ENCODE data around the gene HSPA1A. TPM values are rescaled to one million over a fixed set of nuclear protein-coding genes. Genes with fewer than 3 reads are reported as not detected.
"Not testable (repeated sequence)": the region's sequence is repeated elsewhere in the genome, so short reads cannot be mapped to it uniquely, and the experiment has no call there.

Gene HSPA1A
- total RNA-seq, 2 experiments from 2014 or later = 68.5 to 69.9 TPM

- CTCF ChIA-PET = interaction anchor here (0.9 to 2.8 kb wide), 5 partner anchors 10 to 61 kb away, joined by 3 to 15 read pairs (median 6); partner anchors contain the start of genes CLIC1, LSM2 and MSH5
- no peak for DNase-seq
- Mint-ChIP-seq H3K9me3 (no peaks in the 10 kb centered on the region), H3K36me3 (peaks cover 18% of the 10 kb centered on the region), H3K27me3 (no peaks in the 10 kb centered on the region), H3K27ac (peak overlapping the region; percentile 80), H3K4me3 (no peak overlapping the region), H3K4me1 (ENCODE audit: low read depth) (peaks cover 35% of the 10 kb centered on the region)
- POLR2A ChIA-PET = interaction anchor here (0.9 to 1.4 kb wide), 2 partner anchors 38 to 134 kb away, joined by 3 to 5 read pairs; no protein-coding TSS in a partner anchor
- intact Hi-C loops (cut with micrococcal nuclease) = loop anchor here (1.0 to 2.0 kb wide), 2 partner anchors 9 to 16 kb away; partner anchors contain the start of gene LSM2
Measured at GRCh38 chr6:31796993-31797385, 18.4 kb upstream of the HSPA1A start.

- H3K27ac Mint-ChIP-seq = peak overlapping the region; percentile 80
- intact Hi-C loops (cut with micrococcal nuclease) = loop anchor here (2.0 kb wide), 1 partner anchor 15 kb away; no protein-coding TSS in a partner anchor
- H3K4me3 Mint-ChIP-seq = no peak overlapping the region
- peaks cover 35% of the 10 kb centered on the region for H3K4me1 Mint-ChIP-seq (ENCODE audit: low read depth)
- H3K27me3 Mint-ChIP-seq = no peaks in the 10 kb centered on the region
- ChIA-PET CTCF (interaction anchor here (0.7 to 0.9 kb wide), 3 partner anchors 8 to 40 kb away, joined by 3 to 4 read pairs (median 3); partner anchors contain the start of gene LSM2), POLR2A (interaction anchor here (0.9 kb wide), 1 partner anchor 38 kb away, joined by 3 read pairs; no protein-coding TSS in a partner anchor)
- H3K36me3 Mint-ChIP-seq = peaks cover 13% of the 10 kb centered on the region
- DNase-seq = peak; percentile 50
- no peaks in the 10 kb centered on the region for H3K9me3 Mint-ChIP-seq
Measured at GRCh38 chr6:31797588-31797987, 17.8 kb upstream of the HSPA1A start.

GRCh38 chr6:31799781-31800180, 15.6 kb upstream of the HSPA1A start:
- Mint-ChIP-seq H3K4me3 (no peak overlapping the region), H3K9me3 (no peaks in the 10 kb centered on the region), H3K27me3 (no peaks in the 10 kb centered on the region), H3K27ac (no peak overlapping the region), H3K36me3 (peaks cover 17% of the 10 kb centered on the region), H3K4me1 (ENCODE audit: low read depth) (peaks cover 31% of the 10 kb centered on the region)
- DNase-seq = no peak
- ChIA-PET POLR2A (interaction anchor here (0.8 kb wide), 1 partner anchor 37 kb away, joined by 3 read pairs; no protein-coding TSS in a partner anchor), CTCF (interaction anchor here (1.2 to 1.8 kb wide), 3 partner anchors 9 to 29 kb away, joined by 3 to 8 read pairs (median 3); no protein-coding TSS in a partner anchor)
- intact Hi-C loops (cut with micrococcal nuclease) = no loop called here

- CTCF ChIA-PET = interaction anchor here (0.6 to 0.7 kb wide), 2 partner anchors 89 to 316 kb away, joined by 3 to 4 read pairs; no protein-coding TSS in a partner anchor
- H3K4me3 Mint-ChIP-seq; DNase-seq; intact Hi-C loops (cut with micrococcal nuclease); POLR2A ChIA-PET; H3K27me3 Mint-ChIP-seq; H3K9me3 Mint-ChIP-seq: not testable (repeated sequence)
- Mint-ChIP-seq H3K27ac (peak overlapping the region; percentile 38), H3K4me1 (ENCODE audit: low read depth) (peaks cover 36% of the 10 kb centered on the region), H3K36me3 (peaks cover 12% of the 10 kb centered on the region)
Measured at GRCh38 chr6:31801031-31801927, 14.1 kb upstream of the HSPA1A start.

GRCh38 chr6:31805939-31806469, 9.3 kb upstream of the HSPA1A start:
- no peak for DNase-seq
- H3K4me3 Mint-ChIP-seq = peak overlapping the region; percentile 86
- intact Hi-C loops (cut with micrococcal nuclease) = loop anchor here (1.0 to 2.0 kb wide), 2 partner anchors 10 to 17 kb away; no protein-coding TSS in a partner anchor
- no peaks in the 10 kb centered on the region for H3K9me3 Mint-ChIP-seq
- ChIA-PET CTCF (interaction anchor here (0.6 to 2.5 kb wide), 12 partner anchors 8 to 224 kb away, joined by 3 to 30 read pairs (median 5); partner anchors contain the start of genes HSPA1A, HSPA1L and VARS1), POLR2A (interaction anchor here (0.9 to 2.4 kb wide), 10 partner anchors 9 to 231 kb away, joined by 3 to 20 read pairs (median 4); partner anchors contain the start of genes ABHD16A, HSPA1A, HSPA1B and HSPA1L)
- peaks cover 14% of the 10 kb centered on the region for H3K36me3 Mint-ChIP-seq
- H3K27me3 Mint-ChIP-seq = no peaks in the 10 kb centered on the region
- peaks cover 26% of the 10 kb centered on the region for H3K4me1 Mint-ChIP-seq (ENCODE audit: low read depth)
- peak overlapping the region; percentile 87 for H3K27ac Mint-ChIP-seq

- no peaks in the 10 kb centered on the region for H3K27me3 Mint-ChIP-seq
- no peaks in the 10 kb centered on the region for H3K9me3 Mint-ChIP-seq
- peak within 1 kb of the TSS; percentile 87 for H3K27ac Mint-ChIP-seq
- intact Hi-C loops (cut with micrococcal nuclease) = loop anchor here (1.0 to 2.0 kb wide), 2 partner anchors 10 to 16 kb away; no protein-coding TSS in a partner anchor
- CTCF ChIA-PET = interaction anchor here (0.6 to 2.5 kb wide), 22 partner anchors 8 to 256 kb away, joined by 3 to 30 read pairs (median 4); partner anchors contain the start of genes ABHD16A, HSPA1A, HSPA1B and HSPA1L
- POLR2A ChIA-PET = interaction anchor here (0.9 to 2.4 kb wide), 13 partner anchors 9 to 232 kb away, joined by 3 to 20 read pairs (median 5); partner anchors contain the start of genes ABHD16A, HSPA1A, HSPA1B and HSPA1L
- H3K4me1 Mint-ChIP-seq (ENCODE audit: low read depth) = peaks cover 30% of the 10 kb centered on the region
- H3K36me3 Mint-ChIP-seq = peaks cover 12% of the 10 kb centered on the region
- H3K4me3 Mint-ChIP-seq = peak within 1 kb of the TSS; percentile 86
- peak; percentile 98 for DNase-seq
Measured at GRCh38 chr6:31806470-31807272, 8.7 kb upstream of the HSPA1A start, which contains the start of gene LSM2. Gene LSM2, minus strand, starts transcription at chr6:31806966. Its CDS starts 209 bp downstream, at chr6:31806757.

- DNase-seq, H3K36me3 Mint-ChIP-seq: not testable (repeated sequence)
Measured at GRCh38 chr6:31808599-31808998, 6.7 kb upstream of the HSPA1A start.

GRCh38 chr6:31811645-31812044, 3.7 kb upstream of the HSPA1A start:
- H3K36me3 Mint-ChIP-seq = peaks cover 3% of the 10 kb centered on the region
- CTCF ChIA-PET = interaction anchor here (0.6 kb wide), 1 partner anchor 16 kb away, joined by 3 read pairs; the partner anchor contains the start of gene VARS1
- H3K4me1 Mint-ChIP-seq (ENCODE audit: low read depth) = peaks cover 39% of the 10 kb centered on the region
- no peak for DNase-seq
- intact Hi-C loops (cut with micrococcal nuclease) = loop anchor here (2.0 kb wide), 3 partner anchors 15 to 73 kb away; partner anchors contain the start of gene HSPA1B
- peak overlapping the region; percentile 95 for H3K27ac Mint-ChIP-seq
- no peaks in the 10 kb centered on the region for H3K27me3 Mint-ChIP-seq
- H3K9me3 Mint-ChIP-seq = no peaks in the 10 kb centered on the region
- peak overlapping the region; percentile 63 for H3K4me3 Mint-ChIP-seq
- POLR2A ChIA-PET = interaction anchor here (0.6 to 3.9 kb wide), 6 partner anchors 15 to 243 kb away, joined by 3 to 26 read pairs (median 9); partner anchors contain the start of genes CLIC1, HSPA1B and VARS1

More at GRCh38 chr6:31808599-31808998, 6.7 kb upstream of the HSPA1A start:
- POLR2A ChIA-PET; intact Hi-C loops (cut with micrococcal nuclease); H3K27me3 Mint-ChIP-seq; H3K4me3 Mint-ChIP-seq; H3K9me3 Mint-ChIP-seq; H3K27ac Mint-ChIP-seq: not testable (repeated sequence)
- CTCF ChIA-PET = interaction anchor here (2.1 kb wide), 1 partner anchor 19 kb away, joined by 7 read pairs; the partner anchor contains the start of gene HSPA1B
- H3K4me1 Mint-ChIP-seq (ENCODE audit: low read depth) = peaks cover 41% of the 10 kb centered on the region

GRCh38 chr6:31813465-31813849, 1.9 kb upstream of the HSPA1A start:
- CTCF ChIA-PET = interaction anchor here (0.9 to 2.6 kb wide), 6 partner anchors 11 to 75 kb away, joined by 3 to 14 read pairs (median 7); partner anchors contain the start of genes HSPA1B, MSH5 and VARS1
- no peak for DNase-seq
- POLR2A ChIA-PET = interaction anchor here (0.8 to 3.9 kb wide), 8 partner anchors 8 to 237 kb away, joined by 3 to 26 read pairs (median 8); partner anchors contain the start of genes CLIC1, HSPA1B and VARS1
- Mint-ChIP-seq H3K27ac (peak overlapping the region; percentile 95), H3K9me3 (no peaks in the 10 kb centered on the region), H3K36me3 (peaks cover 7% of the 10 kb centered on the region), H3K4me1 (ENCODE audit: low read depth) (peaks cover 46% of the 10 kb centered on the region), H3K27me3 (no peaks in the 10 kb centered on the region), H3K4me3 (peak overlapping the region; percentile 63)
- intact Hi-C loops (cut with micrococcal nuclease) = loop anchor here (2.0 kb wide), 3 partner anchors 13 to 75 kb away; partner anchors contain the start of gene HSPA1B

- Mint-ChIP-seq H3K27ac (peak overlapping the region; percentile 92), H3K27me3 (no peaks in the 10 kb centered on the region), H3K4me3 (peak overlapping the region; percentile 85), H3K9me3 (no peaks in the 10 kb centered on the region), H3K4me1 (ENCODE audit: low read depth) (peaks cover 54% of the 10 kb centered on the region), H3K36me3 (peaks cover 5% of the 10 kb centered on the region)
- intact Hi-C loops (cut with micrococcal nuclease) = loop anchor here (2.0 kb wide), 1 partner anchor 20 kb away; no protein-coding TSS in a partner anchor
- CTCF ChIA-PET = interaction anchor here (0.7 to 2.6 kb wide), 11 partner anchors 8 to 111 kb away, joined by 3 to 14 read pairs (median 3); partner anchors contain the start of genes HSPA1B, MSH5 and VARS1
- POLR2A ChIA-PET = interaction anchor here (0.6 to 3.9 kb wide), 7 partner anchors 8 to 150 kb away, joined by 3 to 26 read pairs (median 12); partner anchors contain the start of genes CLIC1, GPANK1, HSPA1B and LSM2
- DNase-seq = peak; percentile 85
Measured at GRCh38 chr6:31814677-31815024, 692 bp upstream of the HSPA1A start.

Measured in activated CD4-positive, alpha-beta memory T cell treated with anti-CD3 and anti-CD28 coated beads for 36 hours (primary cell).